ENCODE results near the gene DNAH7. TPM values are rescaled to one million over a fixed set of nuclear protein-coding genes. Genes with fewer than 3 reads are reported as not detected.

The DNAH7 gene
- total and polyA plus RNA-seq, 2 of the 8 experiments (the other 6 are each of a cell fraction or from before 2014, with no cell fraction given), result 0.07 to 0.08 TPM

DNA sequence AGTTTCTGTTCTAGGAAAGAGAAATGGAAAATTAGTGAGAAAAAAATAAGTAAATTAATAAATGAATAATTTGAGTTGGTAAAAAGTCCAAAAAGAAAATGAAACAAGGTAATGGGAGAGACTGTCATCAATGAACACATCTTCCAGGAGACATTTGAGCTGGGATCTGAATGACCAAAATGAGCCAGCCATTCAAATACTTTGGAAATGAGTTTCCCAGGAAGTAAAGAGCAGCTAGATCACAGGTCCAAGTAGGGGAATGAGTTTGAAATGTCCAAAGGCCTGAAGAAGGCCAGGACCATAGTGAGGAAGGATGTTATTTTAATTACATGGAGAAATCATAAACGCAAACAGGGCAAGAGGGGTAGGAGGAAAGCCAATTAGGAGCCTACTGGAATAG, 6.6 kb upstream of the DNAH7 start:
- Histone ChIP-seq H3K4me1 (replicated peaks in 1 of 4; ENCODE audit: control insufficient read depth in 3 of 4, insufficient read depth in 4 of 4, low read length in 3 of 4) (no peaks in the 10 kb centered on the region; a peak in 1 of 7 replicates), H3K79me2 (ENCODE audit: control insufficient read depth in 1 of 2, insufficient read depth in 2 of 2, low read length in 2 of 2) (no peaks in the 10 kb centered on the region), H2AK5ac (ENCODE audit: low read depth, low read length) (no peak overlapping the region), H3K4ac (replicated peaks; ENCODE audit: insufficient read length, low read depth, low read length) (no peak overlapping the region), H3K56ac (replicated peaks; ENCODE audit: insufficient read length, low read depth, low read length) (no peak overlapping the region), H3K4me3 (ENCODE audit: extremely low read depth in 1 of 4, insufficient read depth in 2 of 4, low read depth in 3 of 4, low read length in 4 of 4) (no peak overlapping the region), H3K4me2 (ENCODE audit: insufficient read depth in 1 of 2, low read depth in 2 of 2, low read length in 2 of 2) (no peak overlapping the region), H3K23ac (ENCODE audit: insufficient read length) (no peak overlapping the region), H4K5ac (ENCODE audit: insufficient read length, low read depth, low read length) (no peak overlapping the region), H3K27me3 (replicated peaks in 1 of 4; ENCODE audit: control insufficient read depth in 3 of 4, extremely low read depth in 1 of 4, insufficient read depth in 3 of 4, low read length in 3 of 4) (peaks cover 0 to 5% (median 0%) of the 10 kb centered on the region in 4 experiments; a peak in 1 of 7 replicates), H3K79me1 (ENCODE audit: low read depth, low read length) (no peaks in the 10 kb centered on the region), H2BK12ac (ENCODE audit: low read depth, low read length) (no peak overlapping the region), H3K9me3 (ENCODE audit: insufficient read depth in 2 of 2, low read depth in 1 of 2, low read length in 1 of 2) (no peaks in the 10 kb centered on the region), H3K9ac (replicated peaks in 1 of 4; ENCODE audit: extremely low read depth in 1 of 4, low read depth in 3 of 4, low read length in 3 of 4) (no peak overlapping the region), H2BK15ac (ENCODE audit: low read length) (no peak overlapping the region), H3K27ac (ENCODE audit: low read depth, low read length) (no peak overlapping the region), H4K8ac (ENCODE audit: extremely low read depth, insufficient read depth, low read length) (no peak overlapping the region), H2AFZ (ENCODE audit: low read length) (no peak overlapping the region), H2BK5ac (ENCODE audit: low read depth, low read length) (no peak overlapping the region), H3K36me3 (ENCODE audit: control insufficient read depth in 2 of 4, insufficient read depth in 4 of 4, low read length in 3 of 4) (no peaks in the 10 kb centered on the region), H3K23me2 (ENCODE audit: low read depth, low read length) (no peaks in the 10 kb centered on the region), H2BK120ac (replicated peaks; ENCODE audit: low read depth, low read length) (no peak overlapping the region), H4K20me1 (replicated peaks in 1 of 2; ENCODE audit: control insufficient read depth in 1 of 2, insufficient read depth in 2 of 2, low read length in 2 of 2) (no peaks in the 10 kb centered on the region), H4K91ac (replicated peaks; ENCODE audit: insufficient read length, low read length) (no peak overlapping the region), H3K18ac (ENCODE audit: extremely low read depth, low read length) (no peak overlapping the region), H3K14ac (ENCODE audit: insufficient read length) (no peak overlapping the region), H2BK20ac (ENCODE audit: low read length) (no peak overlapping the region)
- POLR2A ChIA-PET (ENCODE audit: partially characterized antibody), result no interaction called here
- TF ChIP-seq RAD21 (IDR thresholded peaks at IDR 0.05 in 1 of 2, conservative IDR thresholded peaks at IDR 0.05 in 1 of 2; ENCODE audit: low read depth in 2 of 2, low read length in 2 of 2) (no peak), SRF (IDR thresholded peaks at IDR 0.05; ENCODE audit: low read depth, low read length) (no peak), KDM1A (IDR thresholded peaks at IDR 0.05; ENCODE audit: borderline replicate concordance, low read length) (no peak), HDAC6 (IDR thresholded peaks at IDR 0.05; ENCODE audit: low read depth, low read length) (no peak)
- 0% methylated on average over 1 of the region's 1 CpG; no CpG with 5 or more reads in 1 of the 2 experiments for WGBS, 2 experiments (ENCODE audit: extremely low coverage in 1 of 2, insufficient coverage in 1 of 2, insufficient read length in 1 of 2, insufficient replicate concordance in 2 of 2, low coverage in 1 of 2, low lambda C conversion rate in 2 of 2, missing lambda C conversion rate in 1 of 2)
- DNase-seq (ENCODE audit: low read depth in 1 of 2, low spot score in 2 of 2) (no peak), FAIRE-seq (no peak)
- CTCF ChIA-PET (ENCODE audit: partially characterized antibody), result interaction anchor here (1.2 to 9.3 kb wide), 3 partner anchors 108 to 262 kb away, joined by 3 to 84 read pairs (median 54); no protein-coding TSS in a partner anchor
